ENCODE data around the gene ASXL2.

ASXL2 gene

GRCh38 chr2:25684577-25685473 lies 193.5 kb downstream of the ASXL2 start:
- DNase-seq (ENCODE audit: extremely low spot score) = no peak
- no peak for TF ChIP-seq CTCF (IDR thresholded peaks at IDR 0.05; ENCODE audit: control extremely low read depth, extremely low read depth, low read depth, missing control alignments)
- ChIA-PET CTCF (interaction anchor here (1.5 to 3.3 kb wide), 2 partner anchors 14 to 26 kb away, joined by 3 to 25 read pairs; no protein-coding TSS in a partner anchor), POLR2A (interaction anchor here (0.5 kb wide), 1 partner anchor 643 kb away, joined by 13 read pairs; no protein-coding TSS in a partner anchor)

All from GM10248 (cell line).